Measurements from ENCODE around the gene C16orf96.

- TF ChIP-seq EZH2phosphoT487 (IDR thresholded peaks at IDR 0.05; ENCODE audit: insufficient read depth, low read depth), result no peak
- TF ChIP-seq EZH2 (IDR thresholded peaks at IDR 0.05; ENCODE audit: insufficient read depth, poor library complexity, severe bottlenecking), result no peak
Measured at GRCh38 chr16:4519274-4520058, 36.7 kb upstream of the C16orf96 start.

Data from GM23248 (cell line).